Dermis lymphatic vessel endothelial cell (primary cell): ENCODE measurements around the gene SPIN3. TPM values are rescaled to one million over a fixed set of nuclear protein-coding genes. Genes with fewer than 3 reads are reported as not detected.

Source experiments
- total RNA-seq: library from RNA; depleted of rRNA; stranded (reverse); fragments of >200 nt; gene quantifications from 2 replicates; pipeline ENCODE4 v1.2.1, GENCODE V29; 2014

Gene SPIN3
- total RNA-seq, result 4.4 and 7.0 TPM in 2 replicates

GRCh38 chrX:56995271-56995994 is at the start of gene SPIN3:
Gene SPIN3 (minus strand): TSS chrX:56995541. CDS start chrX:56994947, 594 bp downstream.

Other genes starting within 250 kb of the SPIN3 start
- gene SPIN2B, start 126.0 kb upstream of the SPIN3 start, total RNA-seq, result 8.1 and 10.0 TPM in 2 replicates
- gene SPIN2A, start 141.9 kb upstream of the SPIN3 start, total RNA-seq, result 0.17 and 0.22 TPM in 2 replicates